GM12878 (cell line): ENCODE results near the gene PHKB. TPM values are rescaled to one million over a fixed set of nuclear protein-coding genes. Genes with fewer than 3 reads are reported as not detected.

Experiments
- ATAC-seq: fragments of 200-7000 bp; cut with Tn5 transposase; 3 replicates; pipeline ENCODE4 v1.9.1; 2020; ENCODE audit warnings: mild to moderate bottlenecking, moderate library complexity
- BruUV-seq: library from RNA; stranded (reverse); fragments of 400-500 nt; replicated peaks from 2 replicates; lab custom pipeline; 2021; lab: Mats Ljungman, UMichigan
- CTCF ChIA-PET: fragments of 300-600 bp; sonication (Branson Sonifier 250); formaldehyde crosslinking; extraction: SDS; loops from one replicate; lab custom pipeline; 2021; ENCODE audit warnings: inconsistent platforms; lab: Yijun Ruan, JAX
- POLR2A ChIA-PET: fragments of 350-600 bp; formaldehyde crosslinking; extraction: SDS; loops from one replicate; lab custom pipeline; 2021; ENCODE audit warnings: inconsistent platforms; lab: Charles Lee
- RAD21 ChIA-PET: fragments of 300-600 bp; sonication (Branson Sonifier 250); formaldehyde crosslinking; loops from one replicate; lab custom pipeline; 2023; ENCODE audit warnings: antibody characterized with exemption; ENCODE audit not compliant: unreplicated experiment; lab: Charles Lee
- SMC1A ChIA-PET: fragments of 300-600 bp; sonication (Branson Sonifier 250); formaldehyde crosslinking; loops from one replicate; lab custom pipeline; 2023; ENCODE audit not compliant: unreplicated experiment, uncharacterized antibody; lab: Charles Lee
- DNase-seq: peaks from one replicate; pipeline ENCODE4 v3.0.0-alpha.2; 2011; ENCODE audit warnings: low read depth, low spot score
- FAIRE-seq: peaks from 3 replicates; lab custom pipeline; 2011; peaks lifted over from hg19 to GRCh38; lab: Jason Lieb, UNC
- H2AFZ ChIP-seq: 2 replicates; pipeline ENCODE4 v1.6.0; 2011; ENCODE audit warnings: low read depth, low read length, control low read depth; ENCODE audit not compliant: control insufficient read depth
- H3K27ac ChIP-seq: 2 replicates; pipeline ENCODE4 v1.5.1; 2011; ENCODE audit warnings: control low read depth; ENCODE audit not compliant: control insufficient read depth, insufficient read depth
- H3K27me3 ChIP-seq, 2 experiments: replicated peaks in 1 of 2; 2 replicates each; pipeline versions ENCODE4 v1.6.0 to v1.6.1; 2011; ENCODE audit warnings: low read length in 1 of 2; ENCODE audit not compliant: control insufficient read depth in 2 of 2, insufficient read depth in 2 of 2
- H3K36me3 ChIP-seq, 2 experiments: 2 replicates each; pipeline ENCODE4 v1.5.1; 2011; ENCODE audit warnings: low read length in 1 of 2; ENCODE audit not compliant: control insufficient read depth in 2 of 2, insufficient read depth in 2 of 2
- H3K4me1 ChIP-seq: 2 replicates; pipeline ENCODE4 v1.6.1; 2011; ENCODE audit warnings: mild to moderate bottlenecking, low read length, moderate library complexity, mixed read lengths; ENCODE audit not compliant: control insufficient read depth, insufficient read depth
- H3K4me2 ChIP-seq: 2 replicates; pipeline ENCODE4 v1.6.0; 2011; ENCODE audit warnings: control low read depth; ENCODE audit not compliant: control insufficient read depth, insufficient read depth
- H3K4me3 ChIP-seq: fragments of 200-600 bp; sonication (generic); 2 replicates; pipeline ENCODE4 v1.5.1; 2016
- H3K79me2 ChIP-seq: 2 replicates; pipeline ENCODE4 v1.6.0; 2011; ENCODE audit warnings: low read length; ENCODE audit not compliant: control insufficient read depth, insufficient read depth
- H3K9ac ChIP-seq: 2 replicates; pipeline ENCODE4 v1.8.0; 2011; ENCODE audit warnings: low read length, control low read depth, mixed read lengths; ENCODE audit not compliant: control insufficient read depth, insufficient read depth
- H3K9me3 ChIP-seq: replicated peaks from 3 replicates; pipeline ENCODE4 v1.5.1; 2011; ENCODE audit warnings: mild to moderate bottlenecking, low read length; ENCODE audit not compliant: control insufficient read depth, insufficient read depth
- H4K20me1 ChIP-seq: 2 replicates; pipeline ENCODE4 v1.6.0; 2011; ENCODE audit not compliant: control insufficient read depth, insufficient read depth
- CREB1 ChIP-seq: IDR thresholded peaks from 2 replicates; pipeline ENCODE4 v1.6.1; 2012; ENCODE audit warnings: low read depth, mild to moderate bottlenecking, inconsistent platforms
- NFIC ChIP-seq: IDR thresholded peaks from 2 replicates; pipeline ENCODE4 v1.6.1; 2012; ENCODE audit warnings: low read depth, mild to moderate bottlenecking, inconsistent platforms, low read length, moderate library complexity
- NRF1 ChIP-seq: conservative IDR thresholded peaks from 2 replicates; pipeline ENCODE4 v1.6.1; 2011; ENCODE audit warnings: mild to moderate bottlenecking, low read depth, low read length, improper control_type of control experiment
- TAF1 ChIP-seq: IDR thresholded peaks from 2 replicates; pipeline ENCODE4 v1.6.1; 2011; ENCODE audit warnings: mild to moderate bottlenecking, low read depth, low read length, borderline replicate concordance
- in situ Hi-C: fragments of 300-500 bp; cut with MboI; formaldehyde crosslinking; loops from 9 replicates; pipeline ENCODE4 v1.14.3; 2018; ENCODE audit warnings: mixed read lengths
- intact Hi-C: fragments of 100-400 bp; cut with micrococcal nuclease; formaldehyde crosslinking; loops from one replicate; pipeline ENCODE4 v1.14.2; 2022; ENCODE audit not compliant: unreplicated experiment
- polyA plus RNA-seq, 11 experiments: library from polyadenylated mRNA; depleted of rRNA in 4 of 11; unstranded in 6 of 11; stranded (reverse) in 5 of 11; fragments of >200 nt; fragmentation: Nextera tagmentation in 4 of 11; fragmentation: Illumina TruSeq in 1 of 11; extraction: Ambion mirVana in 4 of 11; extraction: Trizol in 1 of 11; gene quantifications; 1 replicate in 1 of 11; 2 replicates in 10 of 11; pipeline versions ENCODE4 v1.2.1 to v1.2.3, GENCODE V29; 2011 to 2016; ENCODE audit warnings: inconsistent platforms in 2 of 11, missing spikeins in 2 of 11, low read depth in 1 of 11
- total RNA-seq, 4 experiments: library from RNA; depleted of rRNA in 3 of 4; stranded (reverse); fragments of >200 nt in 3 of 4; fragmentation: Illumina TruSeq in 1 of 4; extraction: Trizol in 1 of 4; gene quantifications; 2 replicates each; pipeline versions ENCODE4 v1.2.1 to v1.2.3, GENCODE V29; 2013 to 2021
- TF ChIP-seq, protein P1 (sequence below): fragments of 450-650 bp; formaldehyde crosslinking; IDR thresholded peaks from 2 replicates; pipeline ENCODE4 v1.4.0; 2022; ENCODE audit warnings: mild to moderate bottlenecking, moderate library complexity
- TF ChIP-seq, protein P2 (sequence below), 3 experiments: IDR thresholded peaks in 2 of 3; conservative IDR thresholded peaks in 1 of 3; 2 replicates each; pipeline ENCODE4 v1.5.1; 2011; ENCODE audit warnings: low read depth in 3 of 3, low read length in 3 of 3, mild to moderate bottlenecking in 3 of 3, control low read depth in 2 of 3, moderate library complexity in 2 of 3, inconsistent platforms in 1 of 3, mixed read lengths in 1 of 3; ENCODE audit not compliant: control insufficient read depth in 2 of 3, insufficient read depth in 1 of 3; ENCODE audit errors: extremely low read depth in 1 of 3

The PHKB gene
- total and polyA plus RNA-seq, 10 of the 15 experiments (the other 5 are each of a cell fraction or from before 2014, with no cell fraction given), result 14.2 to 65.6 (median 37.0) TPM

DNA sequence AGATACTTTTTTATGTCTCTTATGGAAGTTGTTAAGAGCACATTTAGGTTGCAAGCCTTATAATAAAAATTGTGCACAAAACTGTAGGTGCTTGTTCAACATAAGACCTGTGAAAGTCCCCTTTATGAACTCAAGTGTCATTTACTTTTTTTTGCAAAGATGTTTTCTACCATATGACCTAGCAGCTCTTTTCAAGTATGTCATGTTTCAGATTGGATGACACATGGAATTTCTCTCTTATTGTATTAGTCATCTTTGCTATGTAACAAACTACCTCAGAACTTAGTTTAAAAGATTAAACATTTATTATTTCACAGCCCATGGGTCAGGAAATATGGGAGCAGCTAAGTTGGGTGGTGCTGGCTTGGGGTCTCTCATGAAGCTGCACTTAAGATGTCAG is 57.9 kb downstream of the PHKB start:
- H4K20me1 ChIP-seq, result no peaks in the 10 kb centered on the region
- no peak overlapping the region for H3K9ac ChIP-seq
- H3K4me1 ChIP-seq, result peaks cover 6% of the 10 kb centered on the region; the same call in 1 of the 2 replicates
- H3K27me3 ChIP-seq, result no peaks in the 10 kb centered on the region
- no TSS peak for BruUV-seq
- SMC1A ChIA-PET, result interaction anchor here (2.0 to 2.7 kb wide), 3 partner anchors 12 to 63 kb away, joined by 5 to 13 read pairs (median 7); partner anchors contain the start of genes ITFG1 and PHKB
- FAIRE-seq, result no peak
- no peak for ATAC-seq
- no peak overlapping the region for H3K27ac ChIP-seq
- RAD21 ChIA-PET, result no interaction called here
- CTCF ChIA-PET, result interaction anchor here (0.7 to 1.0 kb wide), 2 partner anchors 11 to 12 kb away, joined by 3 read pairs; no protein-coding TSS in a partner anchor
- POLR2A ChIA-PET, result interaction anchor here (1.7 kb wide), 1 partner anchor 26 kb away, joined by 3 read pairs; no protein-coding TSS in a partner anchor
- TF ChIP-seq NRF1 (no peak), TAF1 (no peak), NFIC (no peak), CREB1 (peak; percentile 30; the same call in 1 of the 2 replicates)
- TF ChIP-seq, protein P1, sequence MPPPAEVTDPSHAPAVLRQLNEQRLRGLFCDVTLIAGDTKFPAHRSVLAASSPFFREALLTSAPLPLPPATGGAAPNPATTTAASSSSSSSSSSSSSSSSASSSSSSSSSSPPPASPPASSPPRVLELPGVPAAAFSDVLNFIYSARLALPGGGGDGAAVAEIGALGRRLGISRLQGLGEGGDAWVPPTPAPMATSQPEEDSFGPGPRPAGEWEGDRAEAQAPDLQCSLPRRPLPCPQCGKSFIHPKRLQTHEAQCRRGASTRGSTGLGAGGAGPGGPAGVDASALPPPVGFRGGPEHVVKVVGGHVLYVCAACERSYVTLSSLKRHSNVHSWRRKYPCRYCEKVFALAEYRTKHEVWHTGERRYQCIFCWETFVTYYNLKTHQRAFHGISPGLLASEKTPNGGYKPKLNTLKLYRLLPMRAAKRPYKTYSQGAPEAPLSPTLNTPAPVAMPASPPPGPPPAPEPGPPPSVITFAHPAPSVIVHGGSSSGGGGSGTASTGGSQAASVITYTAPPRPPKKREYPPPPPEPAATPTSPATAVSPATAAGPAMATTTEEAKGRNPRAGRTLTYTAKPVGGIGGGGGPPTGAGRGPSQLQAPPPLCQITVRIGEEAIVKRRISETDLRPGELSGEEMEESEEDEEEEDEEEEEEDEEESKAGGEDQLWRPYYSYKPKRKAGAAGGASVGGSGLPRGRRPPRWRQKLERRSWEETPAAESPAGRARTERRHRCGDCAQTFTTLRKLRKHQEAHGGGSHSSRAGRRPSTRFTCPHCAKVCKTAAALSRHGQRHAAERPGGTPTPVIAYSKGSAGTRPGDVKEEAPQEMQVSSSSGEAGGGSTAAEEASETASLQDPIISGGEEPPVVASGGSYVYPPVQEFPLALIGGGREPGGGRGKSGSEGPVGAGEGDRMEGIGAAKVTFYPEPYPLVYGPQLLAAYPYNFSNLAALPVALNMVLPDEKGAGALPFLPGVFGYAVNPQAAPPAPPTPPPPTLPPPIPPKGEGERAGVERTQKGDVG (CRISPR knock-in tag), result no peak
- TF ChIP-seq, protein P2, sequence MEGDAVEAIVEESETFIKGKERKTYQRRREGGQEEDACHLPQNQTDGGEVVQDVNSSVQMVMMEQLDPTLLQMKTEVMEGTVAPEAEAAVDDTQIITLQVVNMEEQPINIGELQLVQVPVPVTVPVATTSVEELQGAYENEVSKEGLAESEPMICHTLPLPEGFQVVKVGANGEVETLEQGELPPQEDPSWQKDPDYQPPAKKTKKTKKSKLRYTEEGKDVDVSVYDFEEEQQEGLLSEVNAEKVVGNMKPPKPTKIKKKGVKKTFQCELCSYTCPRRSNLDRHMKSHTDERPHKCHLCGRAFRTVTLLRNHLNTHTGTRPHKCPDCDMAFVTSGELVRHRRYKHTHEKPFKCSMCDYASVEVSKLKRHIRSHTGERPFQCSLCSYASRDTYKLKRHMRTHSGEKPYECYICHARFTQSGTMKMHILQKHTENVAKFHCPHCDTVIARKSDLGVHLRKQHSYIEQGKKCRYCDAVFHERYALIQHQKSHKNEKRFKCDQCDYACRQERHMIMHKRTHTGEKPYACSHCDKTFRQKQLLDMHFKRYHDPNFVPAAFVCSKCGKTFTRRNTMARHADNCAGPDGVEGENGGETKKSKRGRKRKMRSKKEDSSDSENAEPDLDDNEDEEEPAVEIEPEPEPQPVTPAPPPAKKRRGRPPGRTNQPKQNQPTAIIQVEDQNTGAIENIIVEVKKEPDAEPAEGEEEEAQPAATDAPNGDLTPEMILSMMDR (IDR thresholded peaks at IDR 0.05 in 2 of 3, conservative IDR thresholded peaks at IDR 0.05 in 1 of 3; ENCODE audit: control insufficient read depth in 2 of 3, extremely low read depth in 1 of 3, insufficient read depth in 1 of 3, low read depth in 3 of 3, low read length in 3 of 3), result no peak
- intact Hi-C loops, result no loop called here
- no peak overlapping the region for H3K4me2 ChIP-seq
- H3K36me3 ChIP-seq, result peaks cover 0 to 18% of the 10 kb centered on the region in 2 experiments; a peak in 2 of 4 replicates
- no peak for DNase-seq
- in situ Hi-C loops, result no loop called here
- no peaks in the 10 kb centered on the region; the same call in 1 of the 3 replicates for H3K9me3 ChIP-seq
- no peak overlapping the region for H3K4me3 ChIP-seq
- H2AFZ ChIP-seq, result no peak overlapping the region
- H3K79me2 ChIP-seq, result no peaks in the 10 kb centered on the region
